Measurements from ENCODE around the gene RPS6KC1.
"Not testable (repeated sequence)": the region's sequence is repeated elsewhere in the genome, so short reads cannot be mapped to it uniquely, and the experiment has no call there.

RPS6KC1 gene

GRCh38 chr1:213274140-213274539, 223.1 kb downstream of the RPS6KC1 start:
- DNase-seq, result no peak

GRCh38 chr1:213275293-213275692, 224.3 kb downstream of the RPS6KC1 start:
- no peak for DNase-seq

- no peak for DNase-seq
These were observed 225.2 kb downstream of the RPS6KC1 start for GRCh38 chr1:213276236-213276635.

GRCh38 chr1:213277036-213277435, 226.0 kb downstream of the RPS6KC1 start:
- no peak for DNase-seq

- DNase-seq, result no peak
These were observed 228.4 kb downstream of the RPS6KC1 start for GRCh38 chr1:213279410-213279809.

- peak in 25 of 58 donors; percentile 2 to 34 (median 8) for DNase-seq
These were observed 230.7 kb downstream of the RPS6KC1 start for GRCh38 chr1:213281640-213282301.

GRCh38 chr1:213284626-213285025, 233.6 kb downstream of the RPS6KC1 start:
- DNase-seq, result no peak

- DNase-seq, result no peak
These were observed 235.2 kb downstream of the RPS6KC1 start for GRCh38 chr1:213286235-213286634.

GRCh38 chr1:213287987-213288386, 236.9 kb downstream of the RPS6KC1 start:
- DNase-seq, result no peak

- no peak for DNase-seq
These were observed 240.5 kb downstream of the RPS6KC1 start for GRCh38 chr1:213291526-213291925.

- DNase-seq, result no peak
These were observed 241.6 kb downstream of the RPS6KC1 start for GRCh38 chr1:213292614-213293013.

GRCh38 chr1:213295860-213296259, 244.8 kb downstream of the RPS6KC1 start:
- DNase-seq, result no peak

- no peak for DNase-seq
These were observed 245.5 kb downstream of the RPS6KC1 start for GRCh38 chr1:213296558-213296957.

GRCh38 chr1:213297021-213297420, 246.0 kb downstream of the RPS6KC1 start:
- no peak for DNase-seq

GRCh38 chr1:213300433-213300832, 249.4 kb downstream of the RPS6KC1 start:
- DNase-seq, result no peak

GRCh38 chr1:213301524-213301923, 250.5 kb downstream of the RPS6KC1 start:
- DNase-seq, result not testable (repeated sequence)

GRCh38 chr1:213303286-213303685, 252.2 kb downstream of the RPS6KC1 start:
- no peak for DNase-seq

GRCh38 chr1:213315571-213315970, 264.5 kb downstream of the RPS6KC1 start:
- no peak for DNase-seq

GRCh38 chr1:213318458-213318857, 267.4 kb downstream of the RPS6KC1 start:
- DNase-seq, result not testable (repeated sequence)

GRCh38 chr1:213320191-213320870, 269.3 kb downstream of the RPS6KC1 start:
- no peak for DNase-seq
